NCI-H1105 (cell line): ENCODE measurements around the gene MTHFD1L.
"Not testable (repeated sequence)": the region's sequence is repeated elsewhere in the genome, so short reads cannot be mapped to it uniquely, and the experiment has no call there.

Experiments
- DNase-seq: peaks from one replicate; lab custom pipeline; 2025; lab: John Stamatoyannopoulos, UW

Gene MTHFD1L

GRCh38 chr6:151095538-151096254 lies 230.2 kb downstream of the MTHFD1L start:
- DNase-seq = no peak

GRCh38 chr6:151096255-151096612 lies 230.7 kb downstream of the MTHFD1L start:
- no peak for DNase-seq

DNA sequence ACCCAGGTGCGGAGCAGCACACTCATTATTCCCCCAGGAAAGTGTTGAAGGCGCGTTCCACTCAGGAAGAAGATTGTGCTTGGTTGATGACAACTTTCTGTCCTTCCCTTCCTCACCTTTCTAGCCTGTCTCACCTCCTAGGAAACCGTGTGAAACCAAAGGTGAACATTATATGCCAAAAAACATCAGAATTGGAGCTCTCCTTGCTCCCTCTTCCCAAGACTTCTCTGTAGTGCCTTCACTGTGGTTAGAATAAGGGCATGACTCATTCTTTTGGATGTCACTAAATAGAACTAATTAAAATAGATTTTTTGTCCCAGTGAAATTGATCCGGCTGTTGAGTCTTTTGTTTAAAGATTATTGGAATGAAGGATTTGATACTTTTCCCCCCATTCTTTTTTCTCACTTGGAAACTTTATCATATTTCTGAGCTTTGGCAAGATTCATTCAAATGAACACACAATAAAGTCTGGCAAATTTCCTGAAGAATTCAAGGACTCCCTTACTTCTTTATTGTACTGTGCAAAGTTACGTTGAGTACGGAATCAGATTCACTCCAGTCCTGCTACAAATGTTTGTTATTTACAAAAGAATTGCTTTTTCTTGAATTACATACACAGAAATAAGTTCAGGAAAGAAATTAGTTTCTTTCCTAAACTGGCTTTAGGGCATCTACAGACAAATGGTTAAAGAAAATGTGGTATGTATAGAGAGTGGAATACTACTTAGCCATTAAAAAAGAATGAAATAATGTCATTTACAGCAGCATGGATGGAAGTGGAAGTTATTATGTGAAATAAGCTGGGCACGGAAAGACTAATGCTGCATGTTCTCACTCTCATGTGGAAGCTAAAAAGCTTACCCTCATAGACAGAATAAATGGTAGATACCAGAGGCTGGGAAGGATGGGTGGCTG lies 231.4 kb downstream of the MTHFD1L start:
- no peak for DNase-seq

DNA sequence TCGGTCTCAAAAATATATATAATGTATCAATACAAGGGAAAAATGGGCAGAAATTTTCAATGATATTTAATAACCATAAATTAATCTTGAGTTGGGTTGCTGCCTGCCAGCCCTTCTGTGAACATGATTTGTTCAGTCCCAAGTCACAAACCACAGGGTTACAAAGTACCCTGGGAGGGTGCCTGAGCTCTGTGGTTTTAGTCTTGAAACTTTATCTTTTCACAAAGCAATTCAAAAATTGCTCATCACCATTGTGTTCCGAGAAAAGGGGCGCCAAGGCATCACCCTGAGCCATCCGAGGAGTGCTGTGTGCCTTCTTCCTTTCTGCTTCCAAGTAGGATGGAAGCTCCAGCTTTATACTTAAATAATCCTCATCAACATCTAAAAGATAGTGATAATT lies 232.7 kb downstream of the MTHFD1L start:
- no peak for DNase-seq

- DNase-seq = no peak
Observed at GRCh38 chr6:151100326-151100725, 234.8 kb downstream of the MTHFD1L start.

GRCh38 chr6:151101161-151101815 lies 235.8 kb downstream of the MTHFD1L start:
- no peak for DNase-seq

- DNase-seq = no peak
Observed at GRCh38 chr6:151101816-151102694, 236.6 kb downstream of the MTHFD1L start.

GRCh38 chr6:151103266-151103665 lies 237.8 kb downstream of the MTHFD1L start:
- no peak for DNase-seq

DNA sequence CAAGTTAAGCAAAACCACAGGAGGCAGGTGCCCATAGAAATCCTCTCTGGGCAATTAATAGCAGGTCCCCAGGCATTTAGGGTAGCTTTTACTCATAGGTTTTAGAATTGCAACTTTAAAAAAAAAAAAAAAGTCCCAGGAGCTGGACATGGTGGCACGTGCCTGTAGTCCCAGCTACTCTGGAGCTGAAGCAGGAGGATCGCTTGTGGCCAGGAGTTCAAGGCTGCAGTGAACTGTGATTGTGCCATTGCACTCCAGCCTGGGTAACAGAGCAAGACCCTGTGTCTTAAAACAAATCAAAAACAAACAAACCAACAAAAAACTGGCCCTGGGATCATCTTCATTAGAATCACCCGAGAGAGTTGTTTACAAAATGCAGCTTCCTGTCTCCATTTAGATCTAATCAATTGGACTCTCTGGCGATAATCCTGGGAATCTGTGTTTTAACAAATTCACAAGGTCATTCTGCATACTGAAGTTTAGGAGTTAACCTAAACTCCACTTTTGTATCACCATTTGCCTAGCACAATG lies 242.5 kb downstream of the MTHFD1L start:
- DNase-seq = no peak

GRCh38 chr6:151108548-151108947 lies 243.0 kb downstream of the MTHFD1L start:
- no peak for DNase-seq

DNA sequence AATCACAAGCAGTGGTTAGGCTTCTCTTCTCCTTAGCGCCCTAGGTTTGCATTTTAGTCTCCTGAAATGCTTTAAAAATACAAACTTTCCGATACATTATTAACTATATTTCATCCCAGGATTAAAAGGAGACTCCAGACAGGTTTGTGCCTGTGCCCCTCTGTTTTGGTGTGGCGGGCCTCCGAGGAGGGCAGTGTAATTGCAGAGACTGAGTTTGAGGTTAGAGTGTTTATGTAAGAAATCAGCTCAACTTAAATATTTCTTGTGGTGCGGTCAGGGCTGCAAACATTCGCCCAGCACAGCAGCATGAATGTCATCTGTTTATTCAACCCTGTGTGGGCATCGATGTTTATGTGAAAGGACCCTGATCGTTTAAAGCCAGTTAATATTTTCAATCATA lies 243.9 kb downstream of the MTHFD1L start:
- no peak for DNase-seq

DNA sequence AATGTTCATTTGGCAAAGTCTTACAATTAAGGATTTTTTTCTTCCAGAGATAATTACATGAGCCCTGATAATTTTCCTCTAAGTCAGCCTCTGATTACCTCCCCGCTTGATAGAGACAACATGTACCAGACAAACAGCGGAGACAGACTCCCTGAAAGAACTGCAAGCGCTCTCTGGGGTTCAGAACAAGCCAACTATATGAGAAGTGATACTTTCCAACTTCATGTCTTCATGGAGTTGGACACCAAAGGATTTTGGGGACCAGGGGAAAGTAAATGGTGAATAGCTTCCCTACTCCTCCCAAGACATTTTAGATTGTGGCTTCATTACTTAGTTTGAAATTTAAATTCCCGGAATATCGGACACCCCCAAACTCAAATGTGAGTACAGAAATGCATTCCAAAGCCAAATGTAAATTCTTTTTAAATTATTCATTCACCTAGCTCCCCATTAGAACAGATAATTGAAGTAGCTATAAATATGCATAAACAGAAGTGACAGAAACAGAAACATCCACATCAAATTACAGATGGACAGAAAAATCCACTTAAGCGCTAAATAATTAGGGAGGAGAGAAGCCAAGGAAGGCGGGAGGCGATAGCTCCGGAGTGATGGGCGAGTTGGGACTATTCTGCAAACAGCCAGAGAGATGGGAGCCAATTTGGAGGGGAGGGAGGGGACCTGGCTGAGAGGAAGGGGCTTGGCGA lies 244.5 kb downstream of the MTHFD1L start:
- no peak for DNase-seq

DNA sequence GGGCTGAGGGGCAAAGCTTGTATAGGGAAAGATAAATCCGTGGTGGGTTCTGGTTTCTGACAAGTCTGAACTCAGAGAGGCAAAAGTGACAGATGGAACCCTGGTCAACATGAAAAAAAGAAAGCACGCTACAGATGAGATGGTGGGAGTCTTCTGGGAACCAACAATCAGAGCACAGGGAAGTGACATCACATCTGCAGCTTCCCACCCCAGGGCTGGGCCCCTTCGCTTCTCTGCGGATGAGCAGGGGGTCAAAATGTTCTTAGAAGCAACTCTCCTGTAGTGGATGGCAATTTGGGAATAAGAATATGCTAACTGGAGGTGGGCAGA lies 245.0 kb downstream of the MTHFD1L start:
- DNase-seq = no peak

DNA sequence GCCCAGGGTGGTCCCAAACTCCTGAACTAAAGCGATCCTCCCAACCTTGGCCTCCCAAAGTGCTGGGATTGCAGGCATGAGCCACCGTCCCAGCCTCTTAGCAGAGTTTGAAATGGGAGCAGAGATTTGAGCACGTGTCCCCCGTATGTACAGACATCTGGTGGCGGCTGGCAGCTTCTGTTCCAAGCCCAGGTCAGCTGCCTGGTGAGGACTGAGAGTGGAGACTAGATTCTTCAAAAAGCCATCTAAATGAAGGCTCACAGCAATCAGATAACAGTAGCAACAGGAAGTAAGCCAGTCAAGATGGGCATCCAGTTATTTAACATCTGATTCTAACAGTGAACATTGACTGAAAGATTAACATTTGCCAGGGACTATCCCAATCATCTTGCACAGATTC lies 246.2 kb downstream of the MTHFD1L start:
- no peak for DNase-seq

DNA sequence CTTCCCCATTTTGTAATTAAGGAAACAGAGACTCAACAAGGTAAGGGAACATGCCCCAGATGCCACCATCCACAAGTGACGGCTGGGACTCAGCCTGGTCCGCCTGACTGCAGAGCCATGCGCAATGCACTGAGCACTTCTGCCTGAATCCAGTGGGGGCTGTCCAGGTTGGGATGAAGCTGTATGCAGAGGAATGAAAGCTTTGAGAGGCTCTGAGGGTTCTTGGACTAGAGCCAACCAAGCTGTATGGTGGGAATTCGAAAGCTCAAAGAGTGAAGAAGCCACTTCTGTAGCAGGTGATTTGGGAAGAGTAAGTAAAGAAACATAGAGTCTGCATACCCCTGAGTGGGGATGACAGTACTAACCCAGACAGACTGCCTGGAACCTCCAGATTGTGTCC lies 246.6 kb downstream of the MTHFD1L start:
- no peak for DNase-seq

GRCh38 chr6:151112884-151113283 lies 247.4 kb downstream of the MTHFD1L start:
- not testable (repeated sequence) for DNase-seq

GRCh38 chr6:151113641-151114040 lies 248.1 kb downstream of the MTHFD1L start:
- DNase-seq = no peak

DNA sequence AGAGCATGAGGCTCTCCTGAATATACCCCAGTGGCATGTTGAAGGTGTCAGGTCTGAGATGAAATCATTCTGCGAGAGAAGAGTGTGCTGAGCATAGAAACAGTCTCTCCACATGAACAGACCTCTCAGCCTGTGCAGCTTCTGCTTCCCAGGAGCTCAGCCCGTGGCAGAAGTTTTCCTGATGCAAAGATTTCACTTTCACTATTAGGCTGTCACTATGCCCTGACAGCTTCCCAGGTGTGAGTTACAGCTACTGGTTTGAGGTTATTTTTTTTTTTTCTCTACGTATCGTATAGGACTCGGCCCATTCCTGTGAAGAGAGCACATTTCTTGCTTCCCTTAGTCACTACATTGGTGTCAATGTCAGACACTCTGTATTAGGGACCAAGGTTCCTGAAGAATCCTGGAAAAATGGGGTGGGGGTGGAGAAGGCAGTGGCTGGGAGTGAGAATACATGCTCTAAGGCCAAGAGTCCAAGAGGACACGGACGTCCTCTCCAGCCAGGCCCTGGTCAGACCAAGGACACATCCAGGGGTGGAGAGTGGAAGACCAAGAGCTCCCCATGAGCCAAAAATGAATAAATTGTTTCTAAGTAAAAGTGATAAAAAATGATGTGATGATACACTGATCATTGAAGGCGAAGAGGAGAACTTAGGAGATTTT lies 253.1 kb downstream of the MTHFD1L start:
- DNase-seq = no peak

DNA sequence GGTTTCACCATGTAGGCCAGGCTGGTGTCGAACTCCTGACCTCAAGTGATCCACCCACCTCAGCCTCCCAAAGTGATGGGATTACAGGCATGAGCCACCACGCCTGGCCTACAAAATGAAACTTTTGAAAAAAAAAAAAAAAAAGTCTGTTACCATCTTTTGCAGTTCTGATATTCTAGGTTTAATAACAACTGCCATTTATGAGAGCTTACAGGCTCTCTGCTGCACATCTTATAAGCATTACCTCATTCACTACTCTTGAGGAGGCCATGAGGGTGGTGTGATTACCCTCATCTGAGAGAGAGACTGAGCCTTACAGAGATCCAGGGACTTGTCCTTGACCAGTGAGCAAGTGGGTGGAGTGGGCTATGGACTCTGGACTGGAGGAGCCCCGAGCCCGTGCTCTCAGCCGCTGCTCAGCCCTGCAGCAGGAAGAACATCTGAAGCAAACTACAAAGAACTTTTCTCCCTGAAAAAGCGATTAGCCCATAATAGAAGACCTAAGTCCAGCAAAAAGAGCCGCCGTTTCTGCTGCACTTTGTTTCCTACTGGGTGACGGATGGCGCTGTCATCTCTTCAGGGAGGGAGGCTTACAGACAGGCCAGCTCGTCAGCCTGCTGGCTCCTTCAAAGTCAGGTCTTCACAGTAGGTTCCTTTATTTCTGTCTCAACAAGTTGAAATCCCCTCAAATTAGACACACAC lies 254.5 kb downstream of the MTHFD1L start:
- DNase-seq = no peak

DNA sequence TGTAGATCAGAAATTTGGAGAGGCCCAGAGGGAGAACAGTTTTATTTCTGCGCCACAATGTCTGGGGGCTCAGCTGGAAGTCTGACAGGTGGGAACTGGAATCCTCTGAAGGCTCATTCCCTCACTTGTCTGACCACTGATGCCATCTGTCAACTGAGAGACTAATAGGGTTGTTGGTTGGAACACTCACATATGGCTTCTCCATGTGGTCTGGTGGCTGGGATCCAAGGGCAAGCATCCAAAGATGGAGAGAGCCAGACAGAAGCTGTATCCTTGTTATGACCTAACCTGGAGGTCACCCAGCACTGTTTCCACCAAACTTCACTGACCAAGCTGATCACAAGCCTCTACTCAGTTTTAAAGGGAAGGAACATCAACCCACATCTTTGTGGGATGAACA lies 256.4 kb downstream of the MTHFD1L start:
- DNase-seq = no peak
